Stomach (tissue), 4 donors: ENCODE measurements around the gene LCORL.

Experiments used
- POLR2A ChIP-seq, 4 donors: fragments of 450-650 bp; IDR thresholded peaks; one replicate each; pipeline ENCODE4 v1.6.1; 2016; ENCODE audit warnings: antibody characterized with exemption in 4 of 4, control low read depth in 2 of 4, mild to moderate bottlenecking in 1 of 4, moderate library complexity in 1 of 4
- POLR2AphosphoS5 ChIP-seq, 3 donors: sonication (generic); formaldehyde crosslinking; IDR thresholded peaks; one replicate each; pipeline ENCODE4 v1.6.1; 2016; ENCODE audit warnings: antibody characterized with exemption in 3 of 3
- TF ChIP-seq, protein P1 (sequence below), 7 experiments: fragments of 450-650 bp in 4 of 7; fragments of 200-600 bp in 3 of 7; sonication (generic) in 3 of 7; IDR thresholded peaks; one replicate each; pipeline ENCODE4 v1.5.1; 2016 to 2019; ENCODE audit warnings: antibody characterized with exemption in 7 of 7, control low read depth in 2 of 7, mild to moderate bottlenecking in 1 of 7

DNA sequence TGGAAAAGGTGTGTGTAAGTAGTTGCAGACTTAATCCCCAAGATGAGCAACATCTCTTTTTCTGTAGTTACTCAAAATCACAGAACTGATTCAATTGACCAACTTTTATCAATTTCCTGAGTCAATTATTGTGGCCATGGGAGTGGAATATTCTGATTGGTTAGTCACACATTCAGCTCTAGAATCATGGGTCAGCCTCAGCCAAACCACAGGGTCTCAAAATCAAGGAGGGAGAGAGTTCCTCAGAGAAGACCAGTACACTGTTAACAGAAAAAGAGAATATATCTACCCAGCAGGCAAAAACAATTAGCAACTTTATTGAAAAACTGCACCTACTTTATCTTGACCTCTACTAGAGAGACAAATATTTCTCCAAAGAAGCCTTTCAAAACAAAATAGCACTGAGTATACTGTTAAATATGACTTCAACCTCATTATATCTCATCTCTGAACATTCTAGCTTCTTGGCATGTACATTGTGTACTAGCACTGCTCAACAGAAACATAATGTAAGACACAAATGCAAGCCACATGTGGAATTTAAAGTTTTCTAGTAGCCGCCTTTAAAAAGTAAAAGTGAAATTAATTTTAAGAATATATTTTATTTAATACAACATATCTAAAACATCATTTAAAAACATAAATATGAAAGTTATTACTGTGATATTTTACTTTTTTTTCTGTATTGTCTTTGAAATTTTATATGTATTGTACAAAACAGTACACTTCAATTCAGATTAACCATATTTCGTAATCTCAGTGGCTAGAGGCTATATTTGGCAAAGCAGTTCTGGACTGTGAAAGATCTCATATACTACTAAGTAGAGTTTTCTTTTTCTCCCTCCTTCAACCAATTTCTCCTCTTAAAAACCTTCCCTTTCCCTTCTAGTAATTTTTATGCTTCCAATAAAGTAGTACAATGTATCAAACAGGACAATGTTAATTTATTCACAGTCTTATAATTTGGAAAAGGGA lies 11.8 kb upstream of the LCORL start:
- TF ChIP-seq, protein P1, sequence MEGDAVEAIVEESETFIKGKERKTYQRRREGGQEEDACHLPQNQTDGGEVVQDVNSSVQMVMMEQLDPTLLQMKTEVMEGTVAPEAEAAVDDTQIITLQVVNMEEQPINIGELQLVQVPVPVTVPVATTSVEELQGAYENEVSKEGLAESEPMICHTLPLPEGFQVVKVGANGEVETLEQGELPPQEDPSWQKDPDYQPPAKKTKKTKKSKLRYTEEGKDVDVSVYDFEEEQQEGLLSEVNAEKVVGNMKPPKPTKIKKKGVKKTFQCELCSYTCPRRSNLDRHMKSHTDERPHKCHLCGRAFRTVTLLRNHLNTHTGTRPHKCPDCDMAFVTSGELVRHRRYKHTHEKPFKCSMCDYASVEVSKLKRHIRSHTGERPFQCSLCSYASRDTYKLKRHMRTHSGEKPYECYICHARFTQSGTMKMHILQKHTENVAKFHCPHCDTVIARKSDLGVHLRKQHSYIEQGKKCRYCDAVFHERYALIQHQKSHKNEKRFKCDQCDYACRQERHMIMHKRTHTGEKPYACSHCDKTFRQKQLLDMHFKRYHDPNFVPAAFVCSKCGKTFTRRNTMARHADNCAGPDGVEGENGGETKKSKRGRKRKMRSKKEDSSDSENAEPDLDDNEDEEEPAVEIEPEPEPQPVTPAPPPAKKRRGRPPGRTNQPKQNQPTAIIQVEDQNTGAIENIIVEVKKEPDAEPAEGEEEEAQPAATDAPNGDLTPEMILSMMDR (IDR thresholded peaks at IDR 0.05) = no peak
- TF ChIP-seq POLR2A (IDR thresholded peaks at IDR 0.05) = no peak
- TF ChIP-seq POLR2AphosphoS5 (IDR thresholded peaks at IDR 0.05) = no peak
